Astrocyte of the spinal cord (primary cell): ENCODE results near the gene DYNC2H1.
A peak's percentile ranks its signal among the peaks of the same experiment; 100 is the strongest.

Experiments
- DNase-seq: peaks from one replicate; pipeline ENCODE4 v3.0.0; 2011; ENCODE audit warnings: low read depth, low spot score
- H3K4me3 ChIP-seq: 2 replicates; pipeline ENCODE4 v1.5.1; 2011; ENCODE audit warnings: low read depth, mild to moderate bottlenecking, low read length, moderate library complexity
- in situ Hi-C: cut with HindIII; loops from 2 replicates; pipeline ENCODE4 v1.10.0; 2017; ENCODE audit warnings: low sequenced_read_pairs
- TF ChIP-seq, protein P1 (sequence below): IDR thresholded peaks from 2 replicates; pipeline ENCODE4 v1.5.1; 2012; ENCODE audit warnings: low read depth, mild to moderate bottlenecking, low read length, inconsistent platforms

The DYNC2H1 gene

DNA sequence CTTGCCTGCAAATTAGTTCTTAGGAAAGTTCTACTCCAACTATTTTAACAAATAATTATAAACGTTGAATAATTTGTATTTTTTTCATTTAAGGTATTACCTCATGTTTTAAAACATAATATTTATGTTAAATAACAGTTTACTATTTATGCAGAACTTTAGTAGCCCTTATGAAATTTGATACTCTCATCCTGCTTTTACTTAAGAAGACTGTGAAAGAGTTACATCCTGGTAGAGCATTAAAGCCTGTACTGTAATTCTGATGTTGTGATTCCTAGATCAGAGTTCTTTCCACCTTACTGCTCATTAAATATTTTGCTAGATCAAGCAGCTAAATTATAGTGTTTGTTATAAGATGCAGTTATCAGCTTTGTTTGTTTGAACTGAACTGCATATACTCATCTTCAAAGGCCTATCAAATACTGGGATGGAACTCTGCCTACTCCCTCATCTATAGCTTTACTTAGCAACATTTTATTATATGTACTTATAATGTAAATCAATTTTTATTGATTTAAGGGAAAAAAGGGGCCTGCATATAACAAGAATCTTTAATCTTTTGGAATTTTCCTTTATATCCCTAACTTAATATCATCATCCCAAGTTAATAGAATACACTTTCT, 304.2 kb downstream of the DYNC2H1 start:
- TF ChIP-seq, protein P1, sequence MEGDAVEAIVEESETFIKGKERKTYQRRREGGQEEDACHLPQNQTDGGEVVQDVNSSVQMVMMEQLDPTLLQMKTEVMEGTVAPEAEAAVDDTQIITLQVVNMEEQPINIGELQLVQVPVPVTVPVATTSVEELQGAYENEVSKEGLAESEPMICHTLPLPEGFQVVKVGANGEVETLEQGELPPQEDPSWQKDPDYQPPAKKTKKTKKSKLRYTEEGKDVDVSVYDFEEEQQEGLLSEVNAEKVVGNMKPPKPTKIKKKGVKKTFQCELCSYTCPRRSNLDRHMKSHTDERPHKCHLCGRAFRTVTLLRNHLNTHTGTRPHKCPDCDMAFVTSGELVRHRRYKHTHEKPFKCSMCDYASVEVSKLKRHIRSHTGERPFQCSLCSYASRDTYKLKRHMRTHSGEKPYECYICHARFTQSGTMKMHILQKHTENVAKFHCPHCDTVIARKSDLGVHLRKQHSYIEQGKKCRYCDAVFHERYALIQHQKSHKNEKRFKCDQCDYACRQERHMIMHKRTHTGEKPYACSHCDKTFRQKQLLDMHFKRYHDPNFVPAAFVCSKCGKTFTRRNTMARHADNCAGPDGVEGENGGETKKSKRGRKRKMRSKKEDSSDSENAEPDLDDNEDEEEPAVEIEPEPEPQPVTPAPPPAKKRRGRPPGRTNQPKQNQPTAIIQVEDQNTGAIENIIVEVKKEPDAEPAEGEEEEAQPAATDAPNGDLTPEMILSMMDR, result no peak
- no peak overlapping the region for H3K4me3 ChIP-seq
- in situ Hi-C loops, result no loop called here
- DNase-seq, result peak; percentile 26

DNA sequence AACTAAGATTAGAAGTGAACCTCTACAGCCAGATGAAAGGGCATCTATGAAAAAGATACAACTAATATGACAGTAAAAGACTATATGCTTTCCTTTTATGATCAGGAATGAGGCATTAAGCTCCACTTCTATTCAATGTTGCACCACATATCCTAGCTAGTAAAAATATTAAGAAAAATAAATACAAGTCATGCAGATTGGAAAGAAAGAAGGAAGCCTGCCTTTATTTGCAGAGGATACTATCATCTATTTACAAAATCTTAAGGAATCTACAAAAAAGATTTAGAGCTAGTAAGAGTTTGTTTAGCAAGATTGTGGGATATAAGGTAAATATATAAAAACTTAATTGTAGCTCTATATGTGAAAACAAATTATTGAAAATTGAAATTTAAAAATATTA, 308.8 kb downstream of the DYNC2H1 start:
- no peak for DNase-seq
- in situ Hi-C loops, result no loop called here
- TF ChIP-seq, protein P1, result no peak
- no peak overlapping the region for H3K4me3 ChIP-seq

DNA sequence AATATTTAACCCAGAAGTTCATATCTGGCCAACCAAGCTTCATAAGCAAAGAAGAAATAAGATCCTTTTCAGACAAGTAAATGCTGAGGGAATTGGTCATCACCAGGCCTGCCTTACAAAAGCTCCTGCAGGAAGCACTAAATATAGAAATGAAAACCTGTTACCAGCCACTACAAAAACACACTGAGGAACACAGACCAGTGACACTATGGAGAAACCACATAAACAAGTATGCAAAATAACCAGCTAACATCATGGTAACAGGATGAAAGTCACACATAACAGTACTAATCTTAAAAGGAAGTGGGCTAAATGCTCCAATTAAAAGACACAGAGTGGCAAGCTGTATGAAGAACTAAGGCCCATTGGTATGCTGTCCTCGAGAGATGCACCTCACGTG, 311.4 kb downstream of the DYNC2H1 start:
- in situ Hi-C loops, result no loop called here
- no peak overlapping the region for H3K4me3 ChIP-seq
- peak; percentile 84 for DNase-seq
- TF ChIP-seq, protein P1, result no peak

DNA sequence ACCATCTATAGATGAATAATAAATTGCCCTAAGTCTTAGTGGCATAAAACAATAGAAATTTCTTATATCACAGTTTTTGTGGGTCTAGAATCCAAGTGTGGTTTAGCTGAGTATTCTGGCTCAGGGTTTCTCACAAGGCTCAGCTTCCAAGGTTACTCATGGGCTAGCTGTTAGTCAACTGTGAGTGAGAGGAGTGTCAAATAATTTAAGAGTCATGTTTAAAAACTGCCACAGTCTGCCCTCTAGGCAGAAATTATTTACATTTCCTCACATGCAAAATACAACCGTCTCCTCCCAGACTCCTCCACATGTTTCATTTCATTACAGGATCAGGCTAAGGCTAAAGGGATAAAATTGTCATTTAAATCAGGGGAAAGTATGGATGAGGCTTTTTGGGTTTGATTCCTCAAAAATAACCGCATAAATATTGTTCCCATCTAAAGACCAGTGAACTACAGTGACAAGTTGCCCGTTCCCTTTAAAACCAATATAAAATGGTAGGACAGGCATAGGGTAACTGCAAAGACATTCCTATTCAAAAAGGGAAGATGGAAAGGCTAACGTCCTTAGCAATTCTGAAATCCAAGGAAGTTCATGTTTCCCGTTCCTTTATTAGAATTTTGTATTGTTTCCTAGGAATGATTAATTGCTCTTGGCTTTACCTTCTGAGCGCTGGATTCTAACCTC, 324.3 kb downstream of the DYNC2H1 start:
- no peak overlapping the region for H3K4me3 ChIP-seq
- in situ Hi-C loops, result no loop called here
- TF ChIP-seq, protein P1, result no peak
- peak; percentile 74 for DNase-seq

DNA sequence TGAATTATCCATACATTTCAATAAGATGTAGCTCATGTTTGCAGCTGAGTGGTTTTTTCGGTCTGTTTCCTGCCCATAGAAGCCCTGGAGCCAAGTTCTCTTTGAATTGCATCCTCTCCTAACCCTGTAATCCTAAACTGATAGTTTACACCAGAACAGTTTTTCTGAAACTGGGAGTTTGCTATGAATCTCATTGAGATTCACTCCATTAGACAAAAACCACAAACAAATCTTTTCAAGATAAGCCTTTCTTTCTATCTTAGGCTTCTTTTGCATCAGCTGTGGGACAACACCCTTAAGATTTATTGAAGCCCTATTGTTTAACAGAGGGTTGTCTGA, 324.8 kb downstream of the DYNC2H1 start:
- no peak for DNase-seq
- no peak overlapping the region for H3K4me3 ChIP-seq
- TF ChIP-seq, protein P1, result no peak
- in situ Hi-C loops, result no loop called here

DNA sequence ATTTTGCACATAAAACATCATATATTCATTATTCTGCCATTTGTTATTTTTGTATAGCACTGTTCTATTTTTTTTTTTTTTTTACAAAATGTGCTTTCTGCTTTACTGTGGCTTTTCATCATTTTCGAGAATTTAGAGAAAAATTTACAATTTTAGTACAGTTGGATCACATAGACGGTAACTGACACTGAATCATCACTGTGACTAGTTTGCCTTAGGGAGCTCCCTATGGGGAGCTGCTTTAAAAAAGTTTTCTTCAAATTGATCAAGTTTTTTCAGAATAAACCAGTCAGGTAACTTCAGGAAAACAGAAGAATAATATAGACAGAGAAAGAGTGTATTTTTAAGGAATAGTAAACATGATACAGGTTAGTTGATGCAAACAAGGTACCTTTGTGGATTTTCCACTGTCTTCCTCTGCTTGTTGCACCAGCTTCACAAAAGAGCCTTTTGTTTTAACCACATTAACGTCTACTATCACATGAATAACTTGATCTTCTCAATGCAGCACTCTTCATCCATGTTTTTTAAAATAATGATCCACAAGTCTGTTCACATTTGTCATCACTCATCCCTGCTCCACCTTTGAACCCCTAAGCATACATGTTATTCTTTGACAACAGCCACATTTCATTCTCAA, 327.0 kb downstream of the DYNC2H1 start:
- H3K4me3 ChIP-seq, result no peak overlapping the region
- TF ChIP-seq, protein P1, result no peak
- no peak for DNase-seq
- in situ Hi-C loops, result no loop called here
